ENCODE measurements around the gene RPS6KA2. TPM values are rescaled to one million over a fixed set of nuclear protein-coding genes. Genes with fewer than 3 reads are reported as not detected.

Gene RPS6KA2
- total and polyA plus RNA-seq, 9 donors: 24.4 to 75.5 (median 48.1) TPM

GRCh38 chr6:166567813-166568212, 59.2 kb downstream of the RPS6KA2 start:
- DNase-seq: no peak
- TF ChIP-seq EP300 (IDR thresholded peaks at IDR 0.05) (no peak), POLR2A (IDR thresholded peaks at IDR 0.05) (no peak)
- TF ChIP-seq, protein P1, sequence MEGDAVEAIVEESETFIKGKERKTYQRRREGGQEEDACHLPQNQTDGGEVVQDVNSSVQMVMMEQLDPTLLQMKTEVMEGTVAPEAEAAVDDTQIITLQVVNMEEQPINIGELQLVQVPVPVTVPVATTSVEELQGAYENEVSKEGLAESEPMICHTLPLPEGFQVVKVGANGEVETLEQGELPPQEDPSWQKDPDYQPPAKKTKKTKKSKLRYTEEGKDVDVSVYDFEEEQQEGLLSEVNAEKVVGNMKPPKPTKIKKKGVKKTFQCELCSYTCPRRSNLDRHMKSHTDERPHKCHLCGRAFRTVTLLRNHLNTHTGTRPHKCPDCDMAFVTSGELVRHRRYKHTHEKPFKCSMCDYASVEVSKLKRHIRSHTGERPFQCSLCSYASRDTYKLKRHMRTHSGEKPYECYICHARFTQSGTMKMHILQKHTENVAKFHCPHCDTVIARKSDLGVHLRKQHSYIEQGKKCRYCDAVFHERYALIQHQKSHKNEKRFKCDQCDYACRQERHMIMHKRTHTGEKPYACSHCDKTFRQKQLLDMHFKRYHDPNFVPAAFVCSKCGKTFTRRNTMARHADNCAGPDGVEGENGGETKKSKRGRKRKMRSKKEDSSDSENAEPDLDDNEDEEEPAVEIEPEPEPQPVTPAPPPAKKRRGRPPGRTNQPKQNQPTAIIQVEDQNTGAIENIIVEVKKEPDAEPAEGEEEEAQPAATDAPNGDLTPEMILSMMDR (IDR thresholded peaks at IDR 0.05): no peak
- H3K27me3 ChIP-seq: no peaks in the 10 kb centered on the region
- intact Hi-C loops (cut with DNase I): no loop called here
- WGBS, 3 donors: 81 to 89% (median 86%) methylated on average over 8 of the region's 8 CpGs
- no peak overlapping the region for H3K4me3 ChIP-seq
- no peaks in the 10 kb centered on the region for H3K4me1 ChIP-seq (ENCODE audit: insufficient read depth)
- no peaks in the 10 kb centered on the region for H3K9me3 ChIP-seq
- H3K27ac ChIP-seq: no peak overlapping the region
- H3K36me3 ChIP-seq: no peaks in the 10 kb centered on the region

- Histone ChIP-seq H3K36me3 (no peaks in the 10 kb centered on the region), H3K4me1 (ENCODE audit: insufficient read depth) (no peaks in the 10 kb centered on the region), H3K4me3 (no peak overlapping the region), H3K27ac (no peak overlapping the region), H3K27me3 (no peaks in the 10 kb centered on the region), H3K9me3 (no peaks in the 10 kb centered on the region)
- 61 to 75% (median 64%) methylated on average over 8 of the region's 8 CpGs for WGBS, 3 donors
- TF ChIP-seq POLR2A (IDR thresholded peaks at IDR 0.05) (no peak), EP300 (IDR thresholded peaks at IDR 0.05) (no peak)
- TF ChIP-seq, protein P1 (IDR thresholded peaks at IDR 0.05): no peak
- no peak for DNase-seq
- intact Hi-C loops (cut with DNase I): no loop called here
These were observed 59.9 kb downstream of the RPS6KA2 start for GRCh38 chr6:166567107-166567506.

DNA sequence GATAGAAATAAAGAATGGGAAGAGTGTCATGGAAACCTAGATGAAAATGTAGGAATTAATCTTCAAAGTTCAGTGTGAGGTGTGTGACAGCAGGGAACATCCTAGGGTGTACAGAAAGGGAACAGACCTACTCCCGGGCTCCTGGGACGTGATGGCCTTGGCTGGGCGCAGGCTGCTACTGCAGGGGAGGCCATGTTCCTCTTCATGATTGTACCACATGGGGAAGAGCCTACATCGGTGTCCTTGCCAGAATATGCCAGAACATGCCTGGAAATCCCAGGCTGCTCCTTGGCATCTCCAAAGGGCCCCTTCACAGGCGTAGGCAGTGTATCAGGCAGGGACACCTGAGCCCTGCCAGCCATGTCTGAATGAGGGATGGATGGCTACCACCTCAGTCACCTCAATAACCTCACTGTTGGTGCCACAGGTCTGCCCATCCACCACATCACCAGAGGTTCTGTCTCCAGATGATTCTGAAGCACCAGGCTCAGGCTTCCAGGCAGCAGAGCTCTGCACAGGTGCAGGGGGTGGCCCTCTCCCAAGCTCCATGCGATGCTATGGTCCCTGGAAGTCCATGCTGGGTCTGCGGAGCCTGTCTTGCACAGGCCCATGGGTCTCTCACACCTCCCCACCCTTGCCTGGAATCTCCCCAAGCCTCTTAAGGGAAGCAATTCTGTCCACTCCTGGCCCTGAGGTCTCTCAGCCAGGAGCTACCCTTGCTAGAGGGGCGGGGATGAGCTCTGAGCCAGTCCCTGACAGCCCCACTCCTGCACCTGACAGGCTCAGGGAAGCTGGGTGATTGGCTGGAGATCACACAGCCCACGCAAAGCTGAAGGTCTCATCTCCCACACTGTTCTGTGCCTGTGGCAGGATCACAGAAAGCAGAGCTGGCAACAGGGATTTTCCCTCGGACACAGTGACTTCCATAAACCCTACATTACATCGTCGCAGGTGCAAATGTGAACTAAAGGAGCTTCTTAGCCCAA, 60.7 kb downstream of the RPS6KA2 start:
- no peaks in the 10 kb centered on the region for H3K27me3 ChIP-seq

GRCh38 chr6:166565084-166565967, 61.7 kb downstream of the RPS6KA2 start:
- intact Hi-C loops (cut with DNase I): no loop called here
- H3K27ac ChIP-seq: no peak overlapping the region
- TF ChIP-seq, protein P1 (IDR thresholded peaks at IDR 0.05): no peak
- TF ChIP-seq POLR2A (IDR thresholded peaks at IDR 0.05) (no peak), EP300 (IDR thresholded peaks at IDR 0.05) (no peak)
- no peak overlapping the region for H3K4me3 ChIP-seq
- H3K36me3 ChIP-seq: no peaks in the 10 kb centered on the region
- no peaks in the 10 kb centered on the region for H3K9me3 ChIP-seq
- WGBS, 3 donors: 88 to 92% (median 90%) methylated on average over 24 of the region's 24 CpGs
- no peak for DNase-seq
- H3K4me1 ChIP-seq (ENCODE audit: insufficient read depth): peaks cover 3% of the 10 kb centered on the region
- no peaks in the 10 kb centered on the region for H3K27me3 ChIP-seq

More for the DNA sequence above, 60.7 kb downstream of the RPS6KA2 start:
- Histone ChIP-seq H3K4me3 (no peak overlapping the region), H3K36me3 (no peaks in the 10 kb centered on the region), H3K4me1 (ENCODE audit: insufficient read depth) (peaks cover 3% of the 10 kb centered on the region), H3K27ac (no peak overlapping the region), H3K9me3 (no peaks in the 10 kb centered on the region)
- intact Hi-C loops (cut with DNase I): no loop called here
- no peak for DNase-seq
- TF ChIP-seq, protein P1 (IDR thresholded peaks at IDR 0.05): no peak
- TF ChIP-seq EP300 (IDR thresholded peaks at IDR 0.05): no peak
- no peak for TF ChIP-seq POLR2A (IDR thresholded peaks at IDR 0.05)
- WGBS, 3 donors: 90 to 96% (median 95%) methylated on average over 10 to 12 of the region's 12 CpGs
